Kidney epithelial cell (primary cell): ENCODE data around the gene B3GNT7. TPM values are rescaled to one million over a fixed set of nuclear protein-coding genes. Genes with fewer than 3 reads are reported as not detected.

ENCODE experiments used
- DNase-seq: peaks from one replicate; pipeline ENCODE4 v3.0.0-alpha.2; 2010; ENCODE audit warnings: low read depth
- H3K27me3 ChIP-seq: 2 replicates; pipeline ENCODE4 v1.6.0; 2011; ENCODE audit warnings: low read length; ENCODE audit not compliant: control insufficient read depth, insufficient read depth
- H3K36me3 ChIP-seq: 2 replicates; pipeline ENCODE4 v1.5.1; 2011; ENCODE audit warnings: low read length; ENCODE audit not compliant: control insufficient read depth, insufficient read depth
- H3K4me3 ChIP-seq: 2 replicates; pipeline ENCODE4 v1.5.1; 2011; ENCODE audit warnings: low read depth, mild to moderate bottlenecking, control low read depth, low read length
- CTCF ChIP-seq: IDR thresholded peaks from 2 replicates; pipeline ENCODE4 v1.5.1; 2011; ENCODE audit warnings: mild to moderate bottlenecking, moderate library complexity, low read length, control low read depth, inconsistent platforms; ENCODE audit not compliant: insufficient read depth, poor library complexity, severe bottlenecking
- total RNA-seq: library from RNA; depleted of rRNA; stranded (reverse); fragments of >200 nt; gene quantifications from 2 replicates; pipeline ENCODE4 v1.2.3, GENCODE V29; 2015

The B3GNT7 gene
- total RNA-seq, 1 donor from 2014 or later: 8.8 TPM

- no peak for TF ChIP-seq CTCF
- no peaks in the 10 kb centered on the region for H3K27me3 ChIP-seq
- H3K36me3 ChIP-seq: no peaks in the 10 kb centered on the region
- no peak for DNase-seq
- no peak overlapping the region for H3K4me3 ChIP-seq
Observed at GRCh38 chr2:231388725-231389346, 6.7 kb upstream of the B3GNT7 start.

GRCh38 chr2:231390667-231391066, 4.8 kb upstream of the B3GNT7 start:
- H3K27me3 ChIP-seq: peaks cover 4% of the 10 kb centered on the region
- no peaks in the 10 kb centered on the region for H3K36me3 ChIP-seq
- H3K4me3 ChIP-seq: no peak overlapping the region
- TF ChIP-seq CTCF: no peak
- no peak for DNase-seq

GRCh38 chr2:231391981-231392380, 3.5 kb upstream of the B3GNT7 start:
- no peak for TF ChIP-seq CTCF
- H3K4me3 ChIP-seq: no peak overlapping the region
- H3K27me3 ChIP-seq: peaks cover 11% of the 10 kb centered on the region
- DNase-seq: no peak
- H3K36me3 ChIP-seq: no peaks in the 10 kb centered on the region

GRCh38 chr2:231392431-231393148, 2.9 kb upstream of the B3GNT7 start:
- Histone ChIP-seq H3K36me3 (no peaks in the 10 kb centered on the region), H3K4me3 (no peak overlapping the region), H3K27me3 (peaks cover 11% of the 10 kb centered on the region)
- no peak for TF ChIP-seq CTCF
- no peak for DNase-seq

- Histone ChIP-seq H3K4me3 (no peak overlapping the region), H3K27me3 (peaks cover 11% of the 10 kb centered on the region), H3K36me3 (no peaks in the 10 kb centered on the region)
- TF ChIP-seq CTCF: peak; percentile 36
- no peak for DNase-seq
Observed at GRCh38 chr2:231393149-231394131, 2.1 kb upstream of the B3GNT7 start.
